ENCODE results near the gene GXYLT2.

DNA sequence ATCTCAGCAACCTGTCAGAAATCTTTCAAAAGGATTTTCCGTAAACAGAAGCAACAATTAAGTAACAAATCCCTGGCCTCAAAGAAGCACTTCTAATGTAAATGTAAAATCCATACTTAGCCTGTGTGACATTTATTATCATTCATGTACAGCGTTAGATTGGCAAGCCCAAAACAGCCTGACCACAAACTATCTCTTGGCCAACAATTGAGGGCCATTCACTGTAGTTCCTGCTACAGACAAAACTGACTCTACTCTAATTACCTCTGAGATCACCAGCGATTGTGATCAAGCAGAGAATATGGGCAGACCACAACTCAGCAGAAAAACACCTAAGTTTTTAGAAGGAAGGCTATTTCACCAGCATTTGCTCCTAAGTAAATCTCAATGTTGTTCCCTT is 48.8 kb upstream of the GXYLT2 start:
- TF ChIP-seq EP300 (IDR thresholded peaks at IDR 0.05) (no peak), POLR2AphosphoS5 (IDR thresholded peaks at IDR 0.05) (no peak), POLR2A (IDR thresholded peaks at IDR 0.05) (no peak)
